ENCODE data around the gene CHST10.
"Not testable (repeated sequence)": the region's sequence is repeated elsewhere in the genome, so short reads cannot be mapped to it uniquely, and the experiment has no call there.

The CHST10 gene

GRCh38 chr2:100391735-100392515 lies 25.5 kb downstream of the CHST10 start:
- DNase-seq, result no peak

- no peak for DNase-seq
Observed at GRCh38 chr2:100390001-100390940, 27.2 kb downstream of the CHST10 start.

- DNase-seq, result no peak
Observed at GRCh38 chr2:100388703-100389102, 28.8 kb downstream of the CHST10 start.

GRCh38 chr2:100383954-100384353 lies 33.5 kb downstream of the CHST10 start:
- DNase-seq, result no peak

- no peak for DNase-seq
Observed at GRCh38 chr2:100383306-100383705, 34.2 kb downstream of the CHST10 start.

- DNase-seq, result peak; percentile 49
Observed at GRCh38 chr2:100381240-100381639, 36.2 kb downstream of the CHST10 start.

GRCh38 chr2:100380681-100381080 lies 36.8 kb downstream of the CHST10 start:
- DNase-seq, result no peak

GRCh38 chr2:100376836-100377235 lies 40.6 kb downstream of the CHST10 start:
- DNase-seq, result no peak

- no peak for DNase-seq
Observed at GRCh38 chr2:100367163-100367562, 50.3 kb downstream of the CHST10 start.

GRCh38 chr2:100365434-100365833 lies 52.0 kb downstream of the CHST10 start:
- DNase-seq, result no peak

- not testable (repeated sequence) for DNase-seq
Observed at GRCh38 chr2:100362269-100362668, 55.2 kb downstream of the CHST10 start.

- DNase-seq, result no peak
Observed at GRCh38 chr2:100359576-100359975, 57.9 kb downstream of the CHST10 start.

GRCh38 chr2:100358554-100358953 lies 58.9 kb downstream of the CHST10 start:
- no peak for DNase-seq

GRCh38 chr2:100352521-100352920 lies 64.9 kb downstream of the CHST10 start:
- DNase-seq, result no peak

GRCh38 chr2:100350661-100351185 lies 66.7 kb downstream of the CHST10 start:
- no peak for DNase-seq

- not testable (repeated sequence) for DNase-seq
Observed at GRCh38 chr2:100345144-100345543, 72.3 kb downstream of the CHST10 start.

GRCh38 chr2:100344433-100344832 lies 73.0 kb downstream of the CHST10 start:
- no peak for DNase-seq

- DNase-seq, result not testable (repeated sequence)
Observed at GRCh38 chr2:100342466-100342865, 75.0 kb downstream of the CHST10 start.

Measured in CD4-positive, alpha-beta T cell treated with Interleukin-21 for 1 hour (primary cell).